Body of pancreas (tissue), 4 donors: ENCODE data around the gene IGF1R. TPM values are rescaled to one million over a fixed set of nuclear protein-coding genes. Genes with fewer than 3 reads are reported as not detected.

Source experiments
- ATAC-seq: fragments of 150-250 bp; one replicate; pipeline ENCODE4 v1.9.1; 2016
- DNase-seq, 4 donors: peaks; one replicate each; pipeline ENCODE4 v3.0.0-alpha.2; 2019
- H3K27ac ChIP-seq, 4 donors: fragments of 200-600 bp; sonication (generic); 1 replicate in 3 of 4; 2 replicates in 1 of 4; pipeline versions ENCODE4 v1.5.1 to v1.6.1; 2016 to 2019; ENCODE audit warnings: mild to moderate bottlenecking in 1 of 4, mixed read lengths in 1 of 4, moderate library complexity in 1 of 4
- H3K27me3 ChIP-seq, 2 donors: fragments of 200-600 bp; sonication (generic); one replicate each; pipeline ENCODE4 v1.6.0; 2016; ENCODE audit warnings: mild to moderate bottlenecking in 1 of 2
- H3K36me3 ChIP-seq, 2 donors: fragments of 200-600 bp; sonication (generic); replicated peaks in 1 of 2; 2 replicates each; pipeline ENCODE4 v1.5.1; 2016; ENCODE audit warnings: low read depth in 2 of 2; ENCODE audit not compliant: insufficient read depth in 1 of 2
- H3K4me1 ChIP-seq: fragments of 200-600 bp; sonication (generic); one replicate; pipeline ENCODE4 v1.6.0; 2016
- H3K4me3 ChIP-seq, 2 donors: fragments of 200-600 bp; sonication (generic); 1 replicate in 1 of 2; 2 replicates in 1 of 2; pipeline ENCODE4 v1.5.1; 2016 to 2019
- H3K9me3 ChIP-seq, 3 donors: fragments of 200-600 bp; sonication (generic); 1 replicate in 2 of 3; 2 replicates in 1 of 3; pipeline ENCODE4 v1.5.1; 2016
- POLR2A ChIP-seq, 3 donors: fragments of 450-650 bp; IDR thresholded peaks; one replicate each; pipeline ENCODE4 v1.6.1; 2016; ENCODE audit warnings: antibody characterized with exemption in 3 of 3, mild to moderate bottlenecking in 2 of 3
- WGBS, 2 donors: methylation state at CpG; one replicate each; pipeline ENCODE4 v1.1.5; 2017; 5-methylcytosine and 5-hydroxymethylcytosine counted together
- intact Hi-C: fragments of 100-400 bp; cut with DNase I; formaldehyde crosslinking; loops from one replicate; pipeline ENCODE4 v1.15.1; 2023
- total RNA-seq, 2 donors: library from RNA; depleted of rRNA; stranded (reverse); fragments of >200 nt; gene quantifications; one replicate each; pipeline ENCODE4 v1.1.0, GENCODE V29; 2016
- TF ChIP-seq, protein P1 (sequence below), 7 experiments: fragments of 450-650 bp in 4 of 7; fragments of 200-600 bp in 3 of 7; sonication (generic) in 3 of 7; IDR thresholded peaks; one replicate each; pipeline ENCODE4 v1.5.1; 2016 to 2019; ENCODE audit warnings: antibody characterized with exemption in 7 of 7

Gene IGF1R
- total RNA-seq, 2 donors from 2014 or later: 34.8 to 55.7 TPM

DNA sequence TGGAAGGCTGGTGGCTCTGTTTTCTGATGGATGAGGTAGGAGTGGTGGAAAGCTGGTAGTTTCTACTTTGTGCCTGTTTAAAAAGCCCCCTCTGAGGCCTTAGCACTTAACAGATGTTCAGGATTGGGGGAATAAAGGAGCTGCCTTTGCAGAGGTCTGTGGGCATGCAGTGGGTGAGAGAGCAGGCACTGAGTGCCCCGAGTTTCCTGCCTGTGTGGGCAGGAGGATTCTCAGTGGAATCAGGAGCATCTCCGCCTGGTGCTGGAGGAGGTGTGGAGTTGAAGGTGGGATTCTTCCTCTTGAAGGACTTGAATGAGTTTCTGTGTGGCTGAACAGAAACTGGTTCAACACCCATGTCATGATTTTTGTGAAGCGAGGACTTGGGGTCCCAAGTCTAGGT is 74.3 kb downstream of the IGF1R start:
- ATAC-seq: no peak
- Histone ChIP-seq H3K9me3 (no peaks in the 10 kb centered on the region), H3K4me3 (no peak overlapping the region), H3K36me3 (no peaks in the 10 kb centered on the region), H3K27ac (no peak overlapping the region), H3K4me1 (peaks cover 52% of the 10 kb centered on the region), H3K27me3 (no peaks in the 10 kb centered on the region)
- intact Hi-C loops: no loop called here
- TF ChIP-seq, protein P1, sequence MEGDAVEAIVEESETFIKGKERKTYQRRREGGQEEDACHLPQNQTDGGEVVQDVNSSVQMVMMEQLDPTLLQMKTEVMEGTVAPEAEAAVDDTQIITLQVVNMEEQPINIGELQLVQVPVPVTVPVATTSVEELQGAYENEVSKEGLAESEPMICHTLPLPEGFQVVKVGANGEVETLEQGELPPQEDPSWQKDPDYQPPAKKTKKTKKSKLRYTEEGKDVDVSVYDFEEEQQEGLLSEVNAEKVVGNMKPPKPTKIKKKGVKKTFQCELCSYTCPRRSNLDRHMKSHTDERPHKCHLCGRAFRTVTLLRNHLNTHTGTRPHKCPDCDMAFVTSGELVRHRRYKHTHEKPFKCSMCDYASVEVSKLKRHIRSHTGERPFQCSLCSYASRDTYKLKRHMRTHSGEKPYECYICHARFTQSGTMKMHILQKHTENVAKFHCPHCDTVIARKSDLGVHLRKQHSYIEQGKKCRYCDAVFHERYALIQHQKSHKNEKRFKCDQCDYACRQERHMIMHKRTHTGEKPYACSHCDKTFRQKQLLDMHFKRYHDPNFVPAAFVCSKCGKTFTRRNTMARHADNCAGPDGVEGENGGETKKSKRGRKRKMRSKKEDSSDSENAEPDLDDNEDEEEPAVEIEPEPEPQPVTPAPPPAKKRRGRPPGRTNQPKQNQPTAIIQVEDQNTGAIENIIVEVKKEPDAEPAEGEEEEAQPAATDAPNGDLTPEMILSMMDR (IDR thresholded peaks at IDR 0.05): no peak
- TF ChIP-seq POLR2A (IDR thresholded peaks at IDR 0.05): no peak
- 86 to 100% methylated on average over 1 to 3 of the region's 3 CpGs for WGBS, 2 donors
- DNase-seq: no peak

DNA sequence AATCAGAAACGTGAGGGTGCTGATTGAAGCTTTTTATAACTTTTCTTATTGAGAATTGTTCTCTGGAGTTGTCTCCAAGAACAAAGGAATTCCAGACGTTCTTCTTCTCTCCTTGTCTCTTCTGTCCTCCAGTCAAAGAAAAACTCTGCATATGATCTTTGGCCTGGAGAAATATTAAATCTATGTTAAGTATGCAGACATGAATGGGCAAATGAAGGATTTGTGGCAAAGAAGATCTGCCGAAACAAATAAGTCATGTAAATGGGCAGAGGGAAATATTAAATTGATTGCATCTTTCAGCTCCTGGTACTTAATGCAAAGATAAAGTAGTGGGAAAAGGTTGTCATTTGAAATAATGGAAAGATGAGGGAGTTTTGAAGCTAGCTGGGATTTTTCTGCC is 74.9 kb downstream of the IGF1R start:
- H3K27ac ChIP-seq: no peak overlapping the region
- WGBS, 2 donors: 65% methylated on average over 3 of the region's 3 CpGs
- TF ChIP-seq, protein P1 (IDR thresholded peaks at IDR 0.05): no peak
- no peak for TF ChIP-seq POLR2A (IDR thresholded peaks at IDR 0.05)
- intact Hi-C loops: no loop called here
- H3K27me3 ChIP-seq: no peaks in the 10 kb centered on the region
- H3K4me1 ChIP-seq: peaks cover 53% of the 10 kb centered on the region
- no peaks in the 10 kb centered on the region for H3K9me3 ChIP-seq
- ATAC-seq (no peak), DNase-seq (no peak)
- H3K36me3 ChIP-seq: no peaks in the 10 kb centered on the region
- H3K4me3 ChIP-seq: no peak overlapping the region

DNA sequence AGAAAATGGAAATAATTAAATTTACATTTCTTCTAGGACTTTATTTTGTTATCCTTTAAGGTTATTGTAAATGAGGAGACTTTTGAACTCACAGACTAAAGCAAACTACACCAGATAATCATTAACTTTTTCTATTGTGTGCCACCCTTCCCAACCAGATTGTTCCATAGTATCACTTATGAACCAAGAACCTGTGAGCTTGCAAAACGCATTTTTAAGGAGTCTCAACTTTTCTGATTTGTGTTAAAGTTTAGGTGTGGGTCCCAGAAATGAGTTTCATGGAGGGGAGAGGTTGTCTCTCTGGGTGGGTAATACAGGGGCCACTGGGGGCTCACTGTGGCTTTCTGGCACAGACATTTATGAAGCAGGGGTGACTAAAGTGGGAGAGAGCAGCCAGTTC is 75.7 kb downstream of the IGF1R start:
- Histone ChIP-seq H3K4me3 (no peak overlapping the region), H3K9me3 (no peaks in the 10 kb centered on the region), H3K27ac (peak overlapping the region; percentile 12 to 28 (median 21)), H3K27me3 (no peaks in the 10 kb centered on the region), H3K4me1 (peaks cover 55% of the 10 kb centered on the region), H3K36me3 (no peaks in the 10 kb centered on the region)
- intact Hi-C loops: no loop called here
- WGBS, 2 donors: 20 to 40% methylated on average over 1 of the region's 1 CpG
- TF ChIP-seq POLR2A (IDR thresholded peaks at IDR 0.05): no peak
- TF ChIP-seq, protein P1 (IDR thresholded peaks at IDR 0.05): no peak
- ATAC-seq (no peak), DNase-seq (no peak)

DNA sequence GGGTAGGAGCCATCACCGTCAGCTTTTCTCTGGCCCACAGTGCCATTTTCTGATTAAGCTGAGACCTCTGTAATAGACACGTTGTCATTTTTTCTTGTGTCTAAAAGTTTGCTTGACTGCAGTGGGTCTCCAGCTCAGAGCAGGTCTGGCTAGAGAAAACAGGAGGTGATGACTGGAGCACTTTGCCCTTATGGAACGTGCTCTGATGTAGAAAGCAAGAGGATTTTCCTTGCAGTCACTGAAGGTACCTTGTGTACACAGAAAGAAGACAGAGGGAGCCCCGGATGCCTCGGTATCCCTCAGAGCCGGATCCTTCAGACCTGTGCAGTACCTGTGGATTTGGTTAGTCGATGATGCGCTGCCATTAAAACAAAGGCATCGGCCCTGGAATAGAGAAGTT is 76.2 kb downstream of the IGF1R start:
- H3K27ac ChIP-seq: peak overlapping the region; percentile 12 to 28 (median 21)
- H3K4me1 ChIP-seq: peaks cover 59% of the 10 kb centered on the region
- ATAC-seq (no peak), DNase-seq (no peak)
- no peaks in the 10 kb centered on the region for H3K27me3 ChIP-seq
- no peak overlapping the region for H3K4me3 ChIP-seq
- intact Hi-C loops: no loop called here
- no peak for TF ChIP-seq POLR2A (IDR thresholded peaks at IDR 0.05)
- TF ChIP-seq, protein P1 (IDR thresholded peaks at IDR 0.05): no peak
- H3K9me3 ChIP-seq: no peaks in the 10 kb centered on the region
- H3K36me3 ChIP-seq: no peaks in the 10 kb centered on the region
- WGBS, 2 donors: 67 to 73% methylated on average over 9 of the region's 9 CpGs

DNA sequence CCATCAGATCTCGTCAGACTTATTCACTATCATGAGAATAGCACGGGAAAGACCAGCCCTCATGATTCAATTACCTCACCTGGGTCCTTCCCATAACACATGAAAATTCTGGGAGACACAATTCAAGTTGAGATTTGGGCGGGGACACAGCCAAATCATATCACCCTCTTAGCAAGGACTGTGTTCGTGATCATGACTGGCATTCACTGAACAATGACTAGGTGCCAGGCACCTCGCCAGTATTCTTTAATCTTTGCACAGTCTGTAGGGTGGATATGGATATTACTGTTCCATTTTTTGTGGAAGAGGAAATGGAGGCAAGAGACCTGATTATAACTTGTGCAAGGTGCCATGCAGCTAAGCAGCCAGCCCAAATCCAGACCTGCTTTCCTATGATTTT is 77.5 kb downstream of the IGF1R start:
- intact Hi-C loops: no loop called here
- ATAC-seq (no peak), DNase-seq (no peak)
- H3K4me1 ChIP-seq: peaks cover 73% of the 10 kb centered on the region
- no peaks in the 10 kb centered on the region for H3K27me3 ChIP-seq
- H3K9me3 ChIP-seq: no peaks in the 10 kb centered on the region
- TF ChIP-seq, protein P1 (IDR thresholded peaks at IDR 0.05): no peak
- 72 to 73% methylated on average over 5 of the region's 5 CpGs for WGBS, 2 donors
- H3K4me3 ChIP-seq: no peak overlapping the region
- no peaks in the 10 kb centered on the region for H3K36me3 ChIP-seq
- H3K27ac ChIP-seq: no peak overlapping the region
